GM18511 (cell line): Measurements from ENCODE around the gene SYNM.
A peak's percentile ranks its signal among the peaks of the same experiment; 100 is the strongest.

Experiments used
- ATAC-seq: cut with Tn5 transposase; IDR thresholded peaks from one replicate; pipeline ENCODE4 v1.9.1; 2021; ENCODE audit warnings: mild to moderate bottlenecking, moderate library complexity; ENCODE audit not compliant: unreplicated experiment

The SYNM gene

DNA sequence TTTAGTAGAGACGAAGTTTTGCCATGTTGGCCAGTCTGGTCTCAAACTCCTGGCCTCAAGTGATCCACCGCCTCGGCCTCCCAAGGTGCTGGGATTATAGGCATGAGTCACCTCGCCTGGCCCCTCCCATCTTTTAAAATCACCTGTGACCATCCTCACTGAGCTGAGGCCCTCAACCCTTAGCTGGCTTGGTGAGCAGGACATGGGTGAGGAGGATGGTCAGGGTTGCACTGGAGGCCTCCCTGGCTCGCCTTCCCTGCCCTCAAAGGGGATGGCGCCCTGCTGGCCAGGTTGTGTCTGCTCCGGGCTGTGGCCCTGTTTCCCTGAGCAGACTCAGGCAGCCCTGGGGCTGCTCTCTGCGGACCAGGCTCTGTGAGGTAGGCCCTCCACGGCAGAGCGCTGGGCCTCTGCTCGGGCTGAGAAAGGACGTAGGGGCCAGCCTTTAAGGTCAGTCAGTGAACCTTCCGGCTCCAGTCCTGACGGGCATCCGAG lies 33.7 kb downstream of the SYNM start:
- ATAC-seq, result no peak

GRCh38 chr15:99139276-99139675 lies 34.4 kb downstream of the SYNM start:
- no peak for ATAC-seq

- ATAC-seq, result no peak
These were observed 35.7 kb downstream of the SYNM start for GRCh38 chr15:99140590-99140989.

DNA sequence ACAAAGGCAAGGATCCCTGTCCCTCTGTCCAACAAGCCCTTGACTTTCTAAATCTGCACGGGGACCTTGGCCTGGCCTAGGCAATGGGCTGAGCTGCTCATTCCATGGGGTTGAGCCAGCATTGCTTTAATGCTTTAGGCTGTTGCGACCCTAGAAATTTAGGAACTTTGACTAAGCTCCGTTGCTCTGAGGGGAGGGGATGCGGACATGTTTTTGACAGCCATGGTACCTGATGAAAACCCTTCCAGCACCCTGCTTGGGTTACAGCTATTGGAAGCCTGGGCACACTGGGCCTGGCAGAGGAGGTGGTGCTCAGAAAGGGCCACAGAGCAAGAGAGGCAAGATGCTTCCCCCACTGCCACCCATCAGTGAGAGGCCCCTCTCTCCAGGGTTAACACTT lies 37.1 kb downstream of the SYNM start:
- ATAC-seq, result no peak

DNA sequence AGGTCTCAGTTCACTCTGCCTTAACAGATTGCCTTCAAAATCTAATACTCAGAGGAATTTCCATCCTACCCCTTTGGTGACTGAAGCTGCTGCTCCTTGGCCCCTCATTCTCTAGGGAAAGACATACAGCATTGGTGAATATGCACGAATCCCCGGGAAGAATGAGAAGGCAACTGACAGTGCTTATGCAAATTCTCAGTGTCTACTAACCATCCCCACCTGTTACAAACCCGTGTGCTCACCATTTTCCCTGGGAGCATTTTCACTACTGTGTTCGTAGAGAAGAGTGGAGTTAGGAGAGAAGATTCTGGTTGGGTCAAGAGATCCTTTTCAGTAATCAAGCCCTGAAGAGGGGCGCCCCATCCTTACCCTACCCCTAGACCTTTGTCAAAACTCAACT lies 37.7 kb downstream of the SYNM start:
- ATAC-seq, result no peak

DNA sequence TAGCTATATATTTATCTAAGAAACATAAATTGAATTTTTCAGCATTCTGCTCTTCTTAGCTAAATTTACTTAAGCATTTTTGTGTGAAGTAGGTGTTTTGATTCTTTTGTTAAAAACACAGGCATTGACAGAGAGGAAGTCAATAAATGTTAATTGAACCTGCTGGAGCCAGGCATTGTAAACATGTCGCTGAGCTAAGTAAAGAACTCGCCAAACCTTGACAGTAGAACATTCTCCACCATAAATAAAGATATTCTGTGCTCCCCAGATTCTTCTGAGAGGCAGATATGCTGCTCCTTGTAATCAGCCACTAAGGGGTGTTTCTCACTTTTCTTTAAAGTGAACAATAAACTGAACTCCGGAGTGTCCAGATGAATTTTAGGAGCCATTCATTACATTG lies 38.4 kb downstream of the SYNM start:
- ATAC-seq, result no peak

DNA sequence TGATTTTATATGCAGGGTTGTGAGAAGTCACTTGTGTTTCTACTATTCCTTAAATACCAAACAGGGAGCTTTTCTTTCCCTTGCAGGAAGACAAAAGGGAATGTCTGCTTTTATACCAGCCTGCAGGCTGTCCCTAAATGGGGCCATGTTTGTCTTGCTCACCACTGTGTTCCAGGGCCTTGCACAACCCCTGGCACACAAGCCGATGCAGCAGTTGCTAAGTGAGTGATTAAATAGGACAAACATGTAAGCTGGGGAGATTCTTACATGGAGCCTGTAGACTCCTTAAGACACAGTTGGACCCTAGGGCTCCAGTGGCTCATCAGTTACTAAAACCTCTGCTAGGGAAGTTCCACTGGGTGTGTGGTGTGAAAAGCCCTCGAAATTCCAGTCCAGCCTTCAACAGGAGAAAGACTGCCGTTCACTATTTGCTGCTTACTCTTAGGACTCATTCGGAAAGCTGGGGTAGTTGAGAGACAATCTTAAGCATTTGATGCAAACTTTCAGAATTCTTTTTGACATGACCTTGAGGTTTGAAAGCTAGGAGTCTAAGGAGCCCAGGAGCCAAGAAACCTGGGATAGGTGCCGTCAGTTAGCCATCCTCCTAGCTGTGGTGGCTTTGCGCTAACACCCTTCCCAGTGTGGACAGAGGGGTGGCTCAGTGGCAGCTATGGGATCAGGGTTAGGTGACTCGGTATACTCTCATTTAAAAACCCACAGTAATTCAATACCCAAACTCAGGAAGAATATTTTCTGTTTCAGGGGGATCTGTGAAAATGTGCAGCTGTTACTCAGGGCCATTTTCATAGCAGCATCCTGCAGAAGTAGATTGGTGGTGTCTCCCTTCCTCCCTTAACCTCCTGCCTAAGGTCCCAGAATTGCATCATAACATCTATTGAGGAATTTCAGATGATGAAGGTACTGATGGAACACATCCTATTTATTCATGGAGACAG lies 39.1 kb downstream of the SYNM start:
- ATAC-seq, result no peak

GRCh38 chr15:99145005-99145404 lies 40.1 kb downstream of the SYNM start:
- no peak for ATAC-seq

- no peak for ATAC-seq
These were observed 40.9 kb downstream of the SYNM start for GRCh38 chr15:99145778-99146177.

- ATAC-seq, result no peak
These were observed 41.8 kb downstream of the SYNM start for GRCh38 chr15:99146661-99147060.

DNA sequence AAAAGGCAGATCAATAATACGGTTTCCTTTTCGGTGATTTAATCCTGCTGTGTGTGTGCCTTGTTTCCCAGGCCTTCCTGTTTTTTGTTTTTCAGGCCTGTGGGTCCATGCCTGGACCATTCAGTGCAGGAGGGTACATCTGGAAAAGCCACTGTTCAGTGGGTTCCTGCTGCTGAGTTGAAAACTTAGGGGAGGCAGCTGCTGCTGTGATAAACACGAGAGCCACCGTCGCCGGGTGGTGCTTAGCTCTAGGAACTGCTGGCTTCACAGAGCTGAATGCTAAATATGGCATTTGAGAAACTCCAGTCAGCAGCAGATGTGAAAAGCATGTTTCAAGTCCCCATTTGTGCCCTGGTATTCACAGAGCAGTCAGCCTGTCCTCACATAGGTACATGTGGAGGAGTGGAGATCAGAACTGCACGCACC lies 44.0 kb downstream of the SYNM start:
- ATAC-seq, result no peak

- ATAC-seq, result no peak
These were observed 44.5 kb downstream of the SYNM start for GRCh38 chr15:99149366-99149765.

GRCh38 chr15:99151156-99151555 lies 46.3 kb downstream of the SYNM start:
- no peak for ATAC-seq

- no peak for ATAC-seq
These were observed 48.2 kb downstream of the SYNM start for GRCh38 chr15:99153026-99153535.

GRCh38 chr15:99154271-99154670 lies 49.4 kb downstream of the SYNM start:
- no peak for ATAC-seq

DNA sequence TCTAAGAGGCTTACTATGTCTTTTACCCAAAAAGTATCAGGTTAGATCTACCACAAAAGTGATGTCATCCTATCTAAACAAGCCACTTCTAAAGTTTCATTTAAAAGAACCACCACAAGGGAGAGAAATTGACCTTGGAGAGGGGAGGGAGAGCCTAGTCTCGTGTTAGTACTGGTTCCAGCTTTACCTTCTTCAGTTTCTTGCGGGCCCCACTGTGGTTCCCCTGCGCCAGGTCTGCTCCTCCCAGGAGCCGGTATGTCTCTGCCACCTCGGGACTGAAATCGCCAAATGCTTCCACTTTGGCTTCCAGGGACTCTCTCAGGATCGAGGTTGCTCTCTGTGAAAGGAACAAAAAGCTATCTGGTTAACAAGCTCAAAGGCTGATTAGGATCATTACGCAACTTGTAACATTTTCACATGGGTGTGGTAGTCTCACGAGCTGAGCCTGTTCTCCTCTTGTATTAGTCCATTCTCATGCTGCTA lies 51.1 kb downstream of the SYNM start:
- no peak for ATAC-seq

- ATAC-seq, result no peak
These were observed 52.6 kb downstream of the SYNM start for GRCh38 chr15:99157456-99157855.

DNA sequence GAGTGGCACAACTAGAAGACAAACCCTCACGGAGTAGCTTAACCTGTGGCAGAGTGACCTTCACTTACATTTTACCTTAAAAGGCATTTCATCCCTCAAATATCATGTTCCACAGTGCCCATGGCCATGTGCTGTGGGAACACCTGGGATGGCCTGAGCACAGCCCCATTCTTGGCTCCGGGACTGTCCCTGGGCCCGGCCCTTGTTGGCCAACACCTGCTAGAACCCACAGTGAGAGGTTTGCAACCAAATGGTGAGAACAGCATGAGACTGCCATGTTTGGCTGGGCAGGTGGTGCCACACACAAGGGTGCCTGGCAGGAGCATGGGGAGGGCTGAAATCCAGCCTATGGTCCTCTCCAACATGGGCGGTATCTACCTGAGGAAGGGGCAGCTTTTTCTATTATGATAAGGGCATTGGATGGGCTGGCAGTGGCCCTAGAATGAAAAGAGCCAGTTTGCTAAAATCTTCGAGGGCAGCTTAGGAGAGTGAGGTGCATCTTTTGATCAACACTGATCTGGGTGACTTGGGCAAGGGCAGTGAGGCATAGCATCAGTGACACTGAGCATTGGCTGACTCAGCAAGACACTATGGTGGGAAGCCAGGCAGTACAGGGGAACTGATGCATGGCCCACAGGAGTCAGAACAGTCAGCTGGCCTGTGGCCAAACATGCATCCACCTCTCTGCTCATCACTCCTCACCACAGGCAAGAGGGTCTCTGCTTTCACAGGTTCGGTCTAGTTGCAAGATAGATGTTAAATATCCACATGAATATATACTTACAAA lies 53.9 kb downstream of the SYNM start:
- peak; percentile 72 for ATAC-seq

GRCh38 chr15:99163271-99164062 lies 58.6 kb downstream of the SYNM start:
- ATAC-seq, result no peak

- ATAC-seq, result no peak
These were observed 59.2 kb downstream of the SYNM start for GRCh38 chr15:99164119-99164518.
